Tibial nerve (tissue), 4 donors: ENCODE measurements around the gene TENM4. TPM values are rescaled to one million over a fixed set of nuclear protein-coding genes. Genes with fewer than 3 reads are reported as not detected.

Experiments
- DNase-seq, 2 donors: peaks; one replicate each; pipeline ENCODE4 v3.0.0-alpha.2; 2019; ENCODE audit warnings: low spot score in 2 of 2
- H3K27ac ChIP-seq, 4 donors: fragments of 200-600 bp; sonication (generic) in 3 of 4; one replicate each; pipeline ENCODE4 v1.5.1; 2017 to 2019; ENCODE audit warnings: mild to moderate bottlenecking in 1 of 4
- H3K27me3 ChIP-seq, 2 donors: fragments of 200-600 bp; sonication (generic) in 1 of 2; one replicate each; pipeline versions ENCODE4 v1.5.1 to v1.6.0; 2017 to 2019
- H3K36me3 ChIP-seq, 3 donors: fragments of 200-600 bp; sonication (generic); one replicate each; pipeline ENCODE4 v1.5.1; 2018 to 2019
- H3K4me1 ChIP-seq, 4 donors: fragments of 200-600 bp; sonication (generic) in 3 of 4; one replicate each; pipeline ENCODE4 v1.5.1; 2017 to 2019
- H3K4me3 ChIP-seq, 4 donors: fragments of 200-600 bp; sonication (generic) in 3 of 4; one replicate each; pipeline ENCODE4 v1.5.1; 2017 to 2019; ENCODE audit warnings: mild to moderate bottlenecking in 1 of 4, moderate library complexity in 1 of 4
- H3K9me3 ChIP-seq, 4 donors: fragments of 200-600 bp; sonication (generic) in 3 of 4; one replicate each; pipeline ENCODE4 v1.5.1; 2017 to 2019
- EP300 ChIP-seq, 2 donors: sonication (generic); formaldehyde crosslinking; IDR thresholded peaks; one replicate each; pipeline ENCODE4 v1.6.1; 2017; ENCODE audit warnings: antibody characterized with exemption in 2 of 2, mild to moderate bottlenecking in 1 of 2
- POLR2A ChIP-seq, 2 donors: fragments of 450-650 bp; IDR thresholded peaks; one replicate each; pipeline ENCODE4 v1.6.1; 2017; ENCODE audit warnings: antibody characterized with exemption in 2 of 2, mild to moderate bottlenecking in 2 of 2, moderate library complexity in 2 of 2
- WGBS, 2 donors: methylation state at CpG; one replicate each; pipeline ENCODE4 v1.1.5; 2018; 5-methylcytosine and 5-hydroxymethylcytosine counted together
- total RNA-seq, 4 donors: library from RNA; depleted of rRNA; stranded (reverse); fragments of >200 nt; gene quantifications; one replicate each; pipeline ENCODE4 v1.1.0, GENCODE V29; 2016
- TF ChIP-seq, protein P1 (sequence below), 5 experiments: fragments of 200-600 bp in 3 of 5; fragments of 450-650 bp in 2 of 5; sonication (generic) in 3 of 5; IDR thresholded peaks; one replicate each; pipeline ENCODE4 v1.5.1; 2016 to 2019; ENCODE audit warnings: antibody characterized with exemption in 5 of 5, mild to moderate bottlenecking in 3 of 5, moderate library complexity in 2 of 5

Gene TENM4
- total RNA-seq, 4 donors from 2014 or later, result 15.3 to 36.3 (median 19.6) TPM

DNA sequence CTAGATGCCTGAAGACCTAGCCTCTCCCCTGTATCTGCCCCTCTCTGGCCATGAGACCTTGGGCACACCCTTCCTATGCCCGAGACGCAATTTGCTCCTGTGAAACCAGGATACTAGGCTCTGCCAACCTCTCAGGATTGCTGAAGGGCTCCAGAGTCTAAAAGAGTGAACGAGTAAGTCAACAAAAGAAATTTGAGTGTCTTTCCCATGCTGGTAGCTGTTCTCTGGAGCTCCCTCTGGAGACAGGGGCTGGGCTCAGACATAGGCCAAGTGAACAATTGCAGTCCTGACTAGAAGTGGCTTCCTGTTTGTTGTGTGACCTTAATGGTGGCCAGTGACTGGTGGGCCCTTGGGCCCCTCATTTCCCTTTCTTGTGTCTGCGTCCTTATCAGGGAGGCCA, 677.2 kb downstream of the TENM4 start:
- 82 to 85% methylated on average over 4 of the region's 4 CpGs for WGBS, 2 donors
- no peak for TF ChIP-seq POLR2A (IDR thresholded peaks at IDR 0.05)
- no peak for TF ChIP-seq EP300 (IDR thresholded peaks at IDR 0.05)
- TF ChIP-seq, protein P1, sequence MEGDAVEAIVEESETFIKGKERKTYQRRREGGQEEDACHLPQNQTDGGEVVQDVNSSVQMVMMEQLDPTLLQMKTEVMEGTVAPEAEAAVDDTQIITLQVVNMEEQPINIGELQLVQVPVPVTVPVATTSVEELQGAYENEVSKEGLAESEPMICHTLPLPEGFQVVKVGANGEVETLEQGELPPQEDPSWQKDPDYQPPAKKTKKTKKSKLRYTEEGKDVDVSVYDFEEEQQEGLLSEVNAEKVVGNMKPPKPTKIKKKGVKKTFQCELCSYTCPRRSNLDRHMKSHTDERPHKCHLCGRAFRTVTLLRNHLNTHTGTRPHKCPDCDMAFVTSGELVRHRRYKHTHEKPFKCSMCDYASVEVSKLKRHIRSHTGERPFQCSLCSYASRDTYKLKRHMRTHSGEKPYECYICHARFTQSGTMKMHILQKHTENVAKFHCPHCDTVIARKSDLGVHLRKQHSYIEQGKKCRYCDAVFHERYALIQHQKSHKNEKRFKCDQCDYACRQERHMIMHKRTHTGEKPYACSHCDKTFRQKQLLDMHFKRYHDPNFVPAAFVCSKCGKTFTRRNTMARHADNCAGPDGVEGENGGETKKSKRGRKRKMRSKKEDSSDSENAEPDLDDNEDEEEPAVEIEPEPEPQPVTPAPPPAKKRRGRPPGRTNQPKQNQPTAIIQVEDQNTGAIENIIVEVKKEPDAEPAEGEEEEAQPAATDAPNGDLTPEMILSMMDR (IDR thresholded peaks at IDR 0.05), result no peak
- no peaks in the 10 kb centered on the region for H3K27me3 ChIP-seq
- no peak for DNase-seq
- no peaks in the 10 kb centered on the region for H3K4me1 ChIP-seq
- H3K9me3 ChIP-seq, result no peaks in the 10 kb centered on the region
- H3K4me3 ChIP-seq, result no peak overlapping the region
- no peaks in the 10 kb centered on the region for H3K36me3 ChIP-seq
- H3K27ac ChIP-seq, result no peak overlapping the region

DNA sequence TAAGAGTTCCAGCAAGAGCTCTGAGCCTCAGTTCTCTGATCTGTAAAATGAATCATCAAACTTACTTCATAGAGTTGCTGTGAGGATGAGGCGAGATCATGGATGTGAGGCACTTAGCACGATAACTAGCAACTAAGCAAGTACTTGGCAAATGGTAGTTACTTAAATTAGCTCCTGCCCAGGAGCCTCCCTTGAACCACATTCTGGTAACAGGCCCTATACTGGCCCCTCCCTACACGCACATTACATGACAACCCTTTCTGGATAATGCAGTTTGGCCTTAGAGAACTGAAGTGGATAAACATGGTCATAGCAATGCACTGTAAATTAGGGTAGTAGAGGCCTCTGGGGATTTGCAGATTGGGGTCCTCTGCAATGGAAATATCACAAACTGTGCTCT, 678.7 kb downstream of the TENM4 start:
- Histone ChIP-seq H3K36me3 (no peaks in the 10 kb centered on the region), H3K9me3 (no peaks in the 10 kb centered on the region), H3K27me3 (no peaks in the 10 kb centered on the region), H3K4me1 (no peaks in the 10 kb centered on the region), H3K27ac (no peak overlapping the region), H3K4me3 (no peak overlapping the region)
- WGBS, 2 donors, result 94% methylated on average over 3 of the region's 3 CpGs
- no peak for DNase-seq
- TF ChIP-seq POLR2A (IDR thresholded peaks at IDR 0.05) (no peak), EP300 (IDR thresholded peaks at IDR 0.05) (no peak)
- TF ChIP-seq, protein P1 (IDR thresholded peaks at IDR 0.05), result no peak

DNA sequence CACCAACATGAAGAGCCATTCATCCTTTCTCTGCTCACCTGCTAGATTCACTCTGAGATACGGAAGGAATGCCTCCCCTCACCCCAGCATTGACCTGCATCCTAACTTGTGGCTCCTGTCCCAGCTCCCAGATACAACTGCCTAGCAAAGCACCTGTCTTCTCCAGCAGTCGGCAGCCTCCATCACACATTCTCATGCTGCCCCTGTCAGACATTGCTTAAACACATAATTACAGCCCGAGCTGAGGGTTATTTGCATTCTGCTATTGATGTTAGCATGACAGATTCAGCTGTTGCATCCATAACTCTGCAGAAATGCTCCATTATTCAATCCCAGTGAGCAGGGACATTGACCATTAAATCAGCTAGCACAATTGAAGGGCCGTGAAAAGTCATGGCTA, 681.8 kb downstream of the TENM4 start:
- Histone ChIP-seq H3K27me3 (no peaks in the 10 kb centered on the region), H3K36me3 (no peaks in the 10 kb centered on the region), H3K9me3 (no peaks in the 10 kb centered on the region), H3K27ac (no peak overlapping the region), H3K4me3 (no peak overlapping the region), H3K4me1 (no peaks in the 10 kb centered on the region)
- DNase-seq, result no peak
- TF ChIP-seq, protein P1 (IDR thresholded peaks at IDR 0.05), result no peak
- TF ChIP-seq EP300 (IDR thresholded peaks at IDR 0.05), result no peak
- TF ChIP-seq POLR2A (IDR thresholded peaks at IDR 0.05), result no peak
- WGBS, 2 donors, result 46 to 57% methylated on average over 4 of the region's 4 CpGs

DNA sequence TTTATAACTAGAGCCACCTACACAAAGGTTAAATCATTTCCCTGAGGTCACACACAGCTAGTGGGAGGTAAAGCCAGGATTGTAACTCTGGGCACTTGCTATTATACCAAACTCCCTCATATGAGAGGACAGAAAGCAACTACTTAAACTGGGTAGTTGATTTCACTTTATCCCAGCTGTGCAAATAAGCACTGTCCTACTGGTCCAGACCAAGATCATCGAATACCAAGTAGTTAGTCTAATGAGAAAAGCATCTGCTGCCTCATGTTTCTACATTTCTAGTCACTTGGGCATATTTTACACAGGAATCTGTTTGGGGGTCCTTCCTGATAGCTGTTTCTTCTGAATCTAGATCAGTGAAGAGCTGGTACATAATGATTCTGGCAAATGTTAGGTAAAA, 687.5 kb downstream of the TENM4 start:
- TF ChIP-seq EP300 (IDR thresholded peaks at IDR 0.05), result no peak
- no peak for TF ChIP-seq POLR2A (IDR thresholded peaks at IDR 0.05)
- TF ChIP-seq, protein P1 (IDR thresholded peaks at IDR 0.05), result no peak
- H3K27me3 ChIP-seq, result no peaks in the 10 kb centered on the region
- no peaks in the 10 kb centered on the region for H3K4me1 ChIP-seq
- H3K9me3 ChIP-seq, result no peaks in the 10 kb centered on the region
- H3K4me3 ChIP-seq, result no peak overlapping the region
- no peaks in the 10 kb centered on the region for H3K36me3 ChIP-seq
- WGBS, 2 donors, result 48 to 61% methylated on average over 1 of the region's 1 CpG
- no peak for DNase-seq
- H3K27ac ChIP-seq, result no peak overlapping the region

DNA sequence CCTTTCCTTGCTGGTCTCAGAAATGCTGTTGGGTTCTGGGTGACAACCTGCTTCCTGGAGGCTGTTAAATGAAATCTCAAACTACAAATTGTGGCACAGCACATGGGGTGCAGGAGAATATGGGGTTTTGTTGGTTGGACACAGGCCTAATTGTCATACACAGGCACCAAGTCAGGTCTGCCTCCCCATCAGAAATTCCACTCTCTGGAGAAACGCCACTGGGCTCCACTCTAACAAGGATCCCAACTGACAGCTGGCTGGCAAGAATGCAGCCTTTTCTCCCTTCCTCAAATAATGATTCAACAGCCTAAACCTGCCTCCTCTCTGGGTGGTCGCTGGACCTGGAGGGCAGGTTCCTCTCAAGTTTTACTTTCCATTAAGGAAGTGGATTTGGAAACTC, 688.3 kb downstream of the TENM4 start:
- Histone ChIP-seq H3K4me3 (no peak overlapping the region), H3K36me3 (no peaks in the 10 kb centered on the region), H3K9me3 (no peaks in the 10 kb centered on the region), H3K4me1 (no peaks in the 10 kb centered on the region), H3K27ac (no peak overlapping the region), H3K27me3 (no peaks in the 10 kb centered on the region)
- WGBS, 2 donors, result 54 to 62% methylated on average over 2 of the region's 2 CpGs
- TF ChIP-seq EP300 (IDR thresholded peaks at IDR 0.05) (no peak), POLR2A (IDR thresholded peaks at IDR 0.05) (no peak)
- TF ChIP-seq, protein P1 (IDR thresholded peaks at IDR 0.05), result no peak
- DNase-seq, result no peak
